K562 (cell line): ENCODE results near the gene TNNI2. TPM values are rescaled to one million over a fixed set of nuclear protein-coding genes. Genes with fewer than 3 reads are reported as not detected.

Experiments
- ATAC-seq: fragments of 200-7000 bp; cut with Tn5 transposase; 3 replicates; pipeline ENCODE4 v1.9.1; 2020; ENCODE audit warnings: moderate library complexity
- BruUV-seq: library from RNA; stranded (reverse); fragments of 400-500 nt; replicated peaks from 2 replicates; lab custom pipeline; 2021; lab: Mats Ljungman, UMichigan
- CTCF ChIA-PET: fragments of 300-600 bp; formaldehyde crosslinking; extraction: SDS; loops from one replicate; lab custom pipeline; 2021; ENCODE audit warnings: low intra/inter-chr PET ratio; lab: Yijun Ruan, JAX
- POLR2A ChIA-PET: fragments of 300-600, 350-650 bp; sonication (Branson Sonifier 250); formaldehyde crosslinking; extraction: SDS; loops from one replicate; lab custom pipeline; 2021; ENCODE audit warnings: antibody characterized with exemption, inconsistent platforms; lab: Yijun Ruan, JAX
- DNase-seq, 4 experiments: peaks; one replicate each; pipeline versions ENCODE4 v3.0.0 to v3.0.0-alpha.2; 2011 to 2018; ENCODE audit warnings: low spot score in 3 of 4, mixed read lengths in 3 of 4; ENCODE audit errors: extremely low read depth in 1 of 4
- FAIRE-seq: peaks from 2 replicates; lab custom pipeline; 2011; peaks lifted over from hg19 to GRCh38; lab: Jason Lieb, UNC
- H2AFZ ChIP-seq: 2 replicates; pipeline ENCODE4 v1.6.0; 2011; ENCODE audit warnings: low read depth, low read length, control low read depth, inconsistent platforms
- H3K27ac ChIP-seq: fragments of 200-600 bp; 3 replicates; pipeline ENCODE4 v1.8.0; 2011; ENCODE audit warnings: low read depth, mild to moderate bottlenecking, control low read depth, inconsistent platforms, low read length, moderate library complexity, mixed read lengths; ENCODE audit errors: extremely low read depth
- H3K27me3 ChIP-seq, 2 experiments: fragments of 300-600 bp in 1 of 2; 2 replicates in 1 of 2; 3 replicates in 1 of 2; pipeline versions ENCODE4 v1.6.0 to v1.8.0; 2011; ENCODE audit warnings: inconsistent platforms in 2 of 2, low read length in 2 of 2, mild to moderate bottlenecking in 1 of 2, mixed read lengths in 1 of 2, moderate library complexity in 1 of 2; ENCODE audit not compliant: control insufficient read depth in 2 of 2, insufficient read depth in 2 of 2
- H3K36me3 ChIP-seq: fragments of 300-600 bp; 3 replicates; pipeline ENCODE4 v1.8.0; 2011; ENCODE audit warnings: mild to moderate bottlenecking, low read length, inconsistent platforms; ENCODE audit not compliant: control insufficient read depth, insufficient read depth
- H3K4me1 ChIP-seq, 2 experiments: fragments of 200-600 bp in 1 of 2; replicated peaks in 1 of 2; 2 replicates in 1 of 2; 3 replicates in 1 of 2; pipeline versions ENCODE4 v1.5.1 to v1.8.0; 2011; ENCODE audit warnings: inconsistent platforms in 2 of 2, low read length in 2 of 2, mild to moderate bottlenecking in 1 of 2, mixed read lengths in 1 of 2, moderate library complexity in 1 of 2; ENCODE audit not compliant: control insufficient read depth in 2 of 2, insufficient read depth in 2 of 2
- H3K4me2 ChIP-seq: 2 replicates; pipeline ENCODE4 v1.6.1; 2011; ENCODE audit warnings: low read length, control low read depth, inconsistent platforms, mixed read lengths; ENCODE audit not compliant: insufficient read depth
- H3K4me3 ChIP-seq: fragments of 200-600 bp; sonication (generic), shearing (Covaris generic); 2 replicates; pipeline ENCODE4 v1.5.1; 2016; ENCODE audit warnings: control low read depth, inconsistent platforms
- H3K79me2 ChIP-seq: fragments of 200-600 bp; 3 replicates; pipeline ENCODE4 v1.8.0; 2011; ENCODE audit warnings: low read length, inconsistent platforms; ENCODE audit not compliant: control insufficient read depth, insufficient read depth
- H3K9ac ChIP-seq, 2 experiments: 2 replicates each; pipeline versions ENCODE4 v1.6.0 to v1.6.1; 2011; ENCODE audit warnings: low read depth in 2 of 2, low read length in 2 of 2, control low read depth in 1 of 2, inconsistent platforms in 1 of 2, mild to moderate bottlenecking in 1 of 2, mixed read lengths in 1 of 2; ENCODE audit not compliant: insufficient read depth in 1 of 2
- H3K9me1 ChIP-seq: one replicate; pipeline ENCODE4 v1.6.0; 2011; ENCODE audit warnings: inconsistent platforms, mild to moderate bottlenecking, low read length, moderate library complexity; ENCODE audit not compliant: control insufficient read depth, insufficient read depth
- H3K9me3 ChIP-seq: replicated peaks from 2 replicates; pipeline ENCODE4 v1.5.1; 2011; ENCODE audit warnings: low read depth, low read length, inconsistent platforms; ENCODE audit not compliant: control insufficient read depth, insufficient read depth
- H4K20me1 ChIP-seq: replicated peaks from 2 replicates; pipeline ENCODE4 v1.6.1; 2011; ENCODE audit warnings: low read length, inconsistent platforms, mixed read lengths; ENCODE audit not compliant: control insufficient read depth, insufficient read depth
- ATF1 ChIP-seq, 2 experiments: fragments of 450-650 bp in 1 of 2; IDR thresholded peaks; 2 replicates each; pipeline ENCODE4 v1.6.1; 2016; ENCODE audit warnings: missing compliant biosample characterization in 1 of 2, missing genetic modification characterization in 1 of 2
- ILK ChIP-seq: fragments of 450-650 bp; IDR thresholded peaks from 2 replicates; pipeline ENCODE4 v1.6.1; 2016; ENCODE audit warnings: missing genetic modification characterization, low read depth, mild to moderate bottlenecking, missing compliant biosample characterization, moderate library complexity, borderline replicate concordance
- NFE2 ChIP-seq: IDR thresholded peaks from 2 replicates; pipeline ENCODE4 v1.6.1; 2014; ENCODE audit warnings: antibody characterized with exemption, low read depth
- NFIX ChIP-seq: fragments of 250-450 bp; sonication (Bioruptor Pico); IDR thresholded peaks from 2 replicates; pipeline ENCODE4 v1.4.0; 2020; ENCODE audit warnings: low read depth, mild to moderate bottlenecking, moderate library complexity
- SMARCE1 ChIP-seq: fragments of 450-650 bp; IDR thresholded peaks from 2 replicates; pipeline ENCODE4 v1.7.1; 2016; ENCODE audit warnings: mild to moderate bottlenecking
- YY1 ChIP-seq, 3 experiments: IDR thresholded peaks; 2 replicates each; pipeline ENCODE4 v1.6.1; 2011; ENCODE audit warnings: low read length in 2 of 3, mild to moderate bottlenecking in 2 of 3, moderate library complexity in 2 of 3, borderline replicate concordance in 1 of 3, control low read depth in 1 of 3, low read depth in 1 of 3; ENCODE audit not compliant: insufficient read depth in 3 of 3, insufficient replicate concordance in 2 of 3, control insufficient read depth in 1 of 3, insufficient read length in 1 of 3; ENCODE audit errors: extremely low read depth in 1 of 3
- WGBS: fragments of 100-300 bp; shearing (Covaris generic); methylation state at CpG from one replicate; pipeline ENCODE4 v1.1.6; 2016; ENCODE audit warnings: low coverage, mixed read lengths; ENCODE audit not compliant: insufficient coverage; ENCODE audit errors: missing lambda C conversion rate; 5-methylcytosine and 5-hydroxymethylcytosine counted together
- in situ Hi-C: fragments of 300-500 bp; cut with MboI; formaldehyde crosslinking; loops from 4 replicates; pipeline ENCODE4 v1.15.0; 2018; ENCODE audit warnings: inconsistent platforms, mixed read lengths
- intact Hi-C: fragments of 100-400 bp; cut with micrococcal nuclease; formaldehyde crosslinking; loops from 2 replicates; pipeline ENCODE4 v1.14.2; 2022
- polyA plus RNA-seq, 8 experiments: library from polyadenylated mRNA; depleted of rRNA in 4 of 8; stranded (reverse) in 5 of 8; unstranded in 3 of 8; fragments of >200 nt; fragmentation: Nextera tagmentation in 2 of 8; fragmentation: Illumina TruSeq in 1 of 8; extraction: Ambion mirVana in 2 of 8; extraction: Trizol in 1 of 8; gene quantifications; 2 replicates each; pipeline versions ENCODE4 v1.2.1 to v1.2.3, GENCODE V29; 2011 to 2014; ENCODE audit warnings: inconsistent platforms in 1 of 8, missing spikeins in 1 of 8
- total RNA-seq, 7 experiments: library from RNA; depleted of rRNA in 6 of 7; stranded (reverse); fragments of >200 nt in 6 of 7; fragmentation: Illumina TruSeq in 2 of 7; extraction: Trizol in 2 of 7; gene quantifications; 2 replicates each; pipeline versions ENCODE4 v1.2.1 to v1.2.3, GENCODE V29; 2011 to 2021; ENCODE audit warnings: low replicate concordance in 1 of 7
- TF ChIP-seq, protein P1 (sequence below): fragments of 450-650 bp; IDR thresholded peaks from 2 replicates; pipeline ENCODE4 v1.6.1; 2018; ENCODE audit warnings: mild to moderate bottlenecking, low read depth; ENCODE audit not compliant: partially characterized antibody
- TF ChIP-seq, protein P2 (sequence below): sonication (generic); formaldehyde crosslinking; IDR thresholded peaks from 2 replicates; pipeline ENCODE4 v1.8.0; 2022; ENCODE audit warnings: mild to moderate bottlenecking, missing genetic modification reagents
- TF ChIP-seq, protein P3 (sequence below): fragments of 200-800 bp; sonication (Bioruptor generic); IDR thresholded peaks from 2 replicates; pipeline ENCODE4 v1.6.1; 2017; ENCODE audit warnings: missing genetic modification characterization, missing compliant biosample characterization
- TF ChIP-seq, protein P4 (sequence below): sonication (generic); formaldehyde crosslinking; IDR thresholded peaks from 2 replicates; pipeline ENCODE4 v1.4.0; 2020; ENCODE audit warnings: mild to moderate bottlenecking, missing genetic modification reagents

Gene TNNI2
- total and polyA plus RNA-seq, 9 of the 15 experiments (the other 6 are each of a cell fraction or from before 2014, with no cell fraction given): not detected

DNA sequence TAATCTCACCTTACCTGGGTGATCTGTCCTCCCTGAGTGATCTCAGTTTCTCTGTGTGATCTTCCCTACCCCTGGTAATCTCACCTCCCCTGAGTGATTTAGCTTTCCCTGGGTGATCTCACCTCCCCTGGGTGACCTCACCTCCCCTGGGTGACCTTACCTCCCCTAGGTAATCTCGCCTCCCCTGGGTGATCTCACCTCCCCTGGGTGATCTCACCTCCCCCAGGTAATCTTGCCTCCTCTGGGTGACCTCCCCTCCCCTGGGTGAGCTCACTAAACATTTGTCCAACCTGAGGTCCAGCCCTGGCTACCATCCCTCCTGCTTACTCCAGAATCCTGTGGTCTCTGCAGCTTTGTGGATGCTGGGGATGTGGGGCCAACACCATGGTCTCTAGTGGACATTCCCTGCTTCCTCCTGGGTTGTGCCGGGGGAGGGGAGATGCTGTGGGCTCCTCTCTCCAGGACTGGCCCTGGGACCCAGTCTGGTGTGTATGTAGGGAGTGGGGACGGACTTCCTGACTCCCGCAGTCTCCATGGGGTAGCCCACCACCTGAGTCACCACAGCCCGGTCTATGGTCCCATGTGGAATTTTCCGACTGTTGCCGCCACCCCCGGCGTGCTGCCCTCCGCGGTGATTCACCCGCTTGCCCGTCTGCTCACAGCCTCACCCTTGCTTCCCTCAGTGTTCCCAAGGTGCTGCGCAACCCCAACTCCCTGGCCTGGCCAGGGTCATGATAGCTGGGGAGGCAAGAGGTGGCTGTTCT lies 24.0 kb downstream of the TNNI2 start (continued):
- TF ChIP-seq ATF1 (CRISPR knock-in tag; IDR thresholded peaks at IDR 0.05) (no peak), ATF1 (tag; IDR thresholded peaks at IDR 0.05) (no peak), ILK (no peak), NFE2 (no peak)
- TF ChIP-seq, protein P1, sequence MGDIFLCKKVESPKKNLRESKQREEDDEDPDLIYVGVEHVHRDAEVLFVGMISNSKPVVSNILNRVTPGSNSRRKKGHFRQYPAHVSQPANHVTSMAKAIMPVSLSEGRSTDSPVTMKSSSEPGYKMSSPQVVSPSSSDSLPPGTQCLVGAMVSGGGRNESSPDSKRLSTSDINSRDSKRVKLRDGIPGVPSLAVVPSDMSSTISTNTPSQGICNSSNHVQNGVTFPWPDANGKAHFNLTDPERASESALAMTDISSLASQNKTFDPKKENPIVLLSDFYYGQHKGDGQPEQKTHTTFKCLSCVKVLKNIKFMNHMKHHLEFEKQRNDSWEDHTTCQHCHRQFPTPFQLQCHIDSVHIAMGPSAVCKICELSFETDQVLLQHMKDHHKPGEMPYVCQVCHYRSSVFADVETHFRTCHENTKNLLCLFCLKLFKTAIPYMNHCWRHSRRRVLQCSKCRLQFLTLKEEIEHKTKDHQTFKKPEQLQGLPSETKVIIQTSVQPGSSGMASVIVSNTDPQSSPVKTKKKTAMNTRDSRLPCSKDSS: no peak

DNA sequence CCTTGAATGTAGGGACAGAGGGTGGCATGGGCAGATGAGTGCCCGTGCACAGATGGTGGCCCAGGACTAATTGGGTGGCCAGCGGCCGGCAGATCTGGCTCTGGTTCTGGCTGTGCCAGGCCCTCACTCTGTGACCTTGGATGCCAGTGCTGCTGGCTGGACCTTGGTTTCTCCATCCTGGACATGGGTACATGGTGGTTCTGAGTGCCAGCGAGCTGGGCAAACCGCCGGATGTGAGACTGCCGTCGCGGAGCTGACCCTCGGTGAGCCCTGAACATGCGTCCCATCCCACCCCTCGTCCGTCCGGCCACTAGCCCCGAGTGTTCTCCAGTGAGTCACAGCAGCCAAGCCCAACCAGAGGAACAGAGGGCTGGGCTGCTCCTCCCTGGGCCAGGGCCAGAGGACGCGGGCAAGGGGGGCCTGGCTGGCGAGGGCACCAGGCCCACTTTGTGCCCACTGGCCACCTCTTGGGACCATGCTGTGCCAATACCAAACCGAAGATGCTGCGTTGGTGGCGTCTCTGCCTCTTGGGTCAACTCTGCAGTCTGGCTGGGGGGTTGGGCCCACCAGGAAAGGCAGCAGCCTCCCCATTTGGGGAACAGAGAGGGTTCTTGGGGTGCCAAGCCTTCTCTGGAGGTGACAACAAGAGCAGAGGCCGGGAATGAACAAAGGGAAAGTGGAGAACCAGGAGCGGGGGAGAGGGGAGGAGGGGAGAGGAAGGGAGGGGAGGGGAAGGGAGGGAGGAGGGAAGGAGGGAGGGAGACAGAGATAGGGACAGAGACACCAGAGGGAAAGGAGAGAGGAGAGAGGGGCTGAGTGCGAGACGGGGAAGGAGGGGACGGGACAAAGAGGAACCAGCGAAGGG lies 24.8 kb downstream of the TNNI2 start:
- CTCF ChIA-PET: interaction anchor here (0.6 kb wide), 1 partner anchor 54 kb away, joined by 5 read pairs; no protein-coding TSS in a partner anchor
- no peaks in the 10 kb centered on the region for H3K9me3 ChIP-seq
- H3K9ac ChIP-seq: peak overlapping the region in 1 of 2 experiments; percentile 52; a peak in 1 of 4 replicates
- H3K27me3 ChIP-seq: peaks cover 10 to 50% of the 10 kb centered on the region in 2 experiments; a peak in 4 of 5 replicates
- in situ Hi-C loops (no loop called here), intact Hi-C loops (no loop called here)
- H3K4me2 ChIP-seq: no peak overlapping the region
- no peaks in the 10 kb centered on the region for H3K36me3 ChIP-seq
- peaks cover 0 to 17% of the 10 kb centered on the region in 2 experiments; a peak in 2 of 5 replicates for H3K4me1 ChIP-seq
- peak; percentile 74 for ATAC-seq
- H2AFZ ChIP-seq: no peak overlapping the region
- under 1% methylated on average over 18 of the region's 27 CpGs for WGBS
- peak; percentile 33 to 66 (median 59) for DNase-seq
- 0 out of 2 replicates have a peak, but pooled peaks cover 2% of the 10 kb centered on the region for H4K20me1 ChIP-seq
- POLR2A ChIA-PET: interaction anchor here (1.6 kb wide), 1 partner anchor 10 kb away, joined by 3 read pairs; no protein-coding TSS in a partner anchor
- no peak for FAIRE-seq
- no peak overlapping the region for H3K27ac ChIP-seq
- no TSS peak for BruUV-seq
- H3K4me3 ChIP-seq: no peak overlapping the region
- no peaks in the 10 kb centered on the region for H3K79me2 ChIP-seq
- H3K9me1 ChIP-seq: no peaks in the 10 kb centered on the region
- TF ChIP-seq NFIX (CRISPR knock-in tag): no peak
- TF ChIP-seq, protein P2, sequence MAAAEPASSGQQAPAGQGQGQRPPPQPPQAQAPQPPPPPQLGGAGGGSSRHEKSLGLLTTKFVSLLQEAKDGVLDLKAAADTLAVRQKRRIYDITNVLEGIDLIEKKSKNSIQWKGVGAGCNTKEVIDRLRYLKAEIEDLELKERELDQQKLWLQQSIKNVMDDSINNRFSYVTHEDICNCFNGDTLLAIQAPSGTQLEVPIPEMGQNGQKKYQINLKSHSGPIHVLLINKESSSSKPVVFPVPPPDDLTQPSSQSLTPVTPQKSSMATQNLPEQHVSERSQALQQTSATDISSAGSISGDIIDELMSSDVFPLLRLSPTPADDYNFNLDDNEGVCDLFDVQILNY (CRISPR knock-in tag): no peak
- TF ChIP-seq, protein P3, sequence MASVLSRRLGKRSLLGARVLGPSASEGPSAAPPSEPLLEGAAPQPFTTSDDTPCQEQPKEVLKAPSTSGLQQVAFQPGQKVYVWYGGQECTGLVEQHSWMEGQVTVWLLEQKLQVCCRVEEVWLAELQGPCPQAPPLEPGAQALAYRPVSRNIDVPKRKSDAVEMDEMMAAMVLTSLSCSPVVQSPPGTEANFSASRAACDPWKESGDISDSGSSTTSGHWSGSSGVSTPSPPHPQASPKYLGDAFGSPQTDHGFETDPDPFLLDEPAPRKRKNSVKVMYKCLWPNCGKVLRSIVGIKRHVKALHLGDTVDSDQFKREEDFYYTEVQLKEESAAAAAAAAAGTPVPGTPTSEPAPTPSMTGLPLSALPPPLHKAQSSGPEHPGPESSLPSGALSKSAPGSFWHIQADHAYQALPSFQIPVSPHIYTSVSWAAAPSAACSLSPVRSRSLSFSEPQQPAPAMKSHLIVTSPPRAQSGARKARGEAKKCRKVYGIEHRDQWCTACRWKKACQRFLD (CRISPR knock-in tag): no peak
- TF ChIP-seq, protein P4, sequence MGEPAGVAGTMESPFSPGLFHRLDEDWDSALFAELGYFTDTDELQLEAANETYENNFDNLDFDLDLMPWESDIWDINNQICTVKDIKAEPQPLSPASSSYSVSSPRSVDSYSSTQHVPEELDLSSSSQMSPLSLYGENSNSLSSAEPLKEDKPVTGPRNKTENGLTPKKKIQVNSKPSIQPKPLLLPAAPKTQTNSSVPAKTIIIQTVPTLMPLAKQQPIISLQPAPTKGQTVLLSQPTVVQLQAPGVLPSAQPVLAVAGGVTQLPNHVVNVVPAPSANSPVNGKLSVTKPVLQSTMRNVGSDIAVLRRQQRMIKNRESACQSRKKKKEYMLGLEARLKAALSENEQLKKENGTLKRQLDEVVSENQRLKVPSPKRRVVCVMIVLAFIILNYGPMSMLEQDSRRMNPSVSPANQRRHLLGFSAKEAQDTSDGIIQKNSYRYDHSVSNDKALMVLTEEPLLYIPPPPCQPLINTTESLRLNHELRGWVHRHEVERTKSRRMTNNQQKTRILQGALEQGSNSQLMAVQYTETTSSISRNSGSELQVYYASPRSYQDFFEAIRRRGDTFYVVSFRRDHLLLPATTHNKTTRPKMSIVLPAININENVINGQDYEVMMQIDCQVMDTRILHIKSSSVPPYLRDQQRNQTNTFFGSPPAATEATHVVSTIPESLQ (CRISPR knock-in tag): no peak
- peak; percentile 78; the same call in 1 of the 2 replicates for TF ChIP-seq SMARCE1
- TF ChIP-seq YY1 (IDR thresholded peaks at IDR 0.05; ENCODE audit: borderline replicate concordance in 1 of 3, control insufficient read depth in 1 of 3, extremely low read depth in 1 of 3, insufficient read depth in 3 of 3, insufficient read length in 1 of 3, insufficient replicate concordance in 2 of 3, low read depth in 1 of 3, low read length in 2 of 3): no peak
